K562 (cell line): ENCODE results near the gene C16orf90. TPM values are rescaled to one million over a fixed set of nuclear protein-coding genes. Genes with fewer than 3 reads are reported as not detected.

Experiments
- ATAC-seq: fragments of 200-7000 bp; cut with Tn5 transposase; 3 replicates; pipeline ENCODE4 v1.9.1; 2020; ENCODE audit warnings: moderate library complexity
- BruUV-seq: library from RNA; stranded (reverse); fragments of 400-500 nt; replicated peaks from 2 replicates; lab custom pipeline; 2021; lab: Mats Ljungman, UMichigan
- CTCF ChIA-PET: fragments of 300-600 bp; formaldehyde crosslinking; extraction: SDS; loops from one replicate; lab custom pipeline; 2021; ENCODE audit warnings: low intra/inter-chr PET ratio; lab: Yijun Ruan, JAX
- POLR2A ChIA-PET: fragments of 300-600, 350-650 bp; sonication (Branson Sonifier 250); formaldehyde crosslinking; extraction: SDS; loops from one replicate; lab custom pipeline; 2021; ENCODE audit warnings: antibody characterized with exemption, inconsistent platforms; lab: Yijun Ruan, JAX
- DNase-seq, 4 experiments: peaks; one replicate each; pipeline versions ENCODE4 v3.0.0 to v3.0.0-alpha.2; 2011 to 2018; ENCODE audit warnings: low spot score in 3 of 4, mixed read lengths in 3 of 4; ENCODE audit errors: extremely low read depth in 1 of 4
- FAIRE-seq: peaks from 2 replicates; lab custom pipeline; 2011; peaks lifted over from hg19 to GRCh38; lab: Jason Lieb, UNC
- H2AFZ ChIP-seq: 2 replicates; pipeline ENCODE4 v1.6.0; 2011; ENCODE audit warnings: low read depth, low read length, control low read depth, inconsistent platforms
- H3K27ac ChIP-seq: fragments of 200-600 bp; 3 replicates; pipeline ENCODE4 v1.8.0; 2011; ENCODE audit warnings: low read depth, mild to moderate bottlenecking, control low read depth, inconsistent platforms, low read length, moderate library complexity, mixed read lengths; ENCODE audit errors: extremely low read depth
- H3K27me3 ChIP-seq, 2 experiments: fragments of 300-600 bp in 1 of 2; 2 replicates in 1 of 2; 3 replicates in 1 of 2; pipeline versions ENCODE4 v1.6.0 to v1.8.0; 2011; ENCODE audit warnings: inconsistent platforms in 2 of 2, low read length in 2 of 2, mild to moderate bottlenecking in 1 of 2, mixed read lengths in 1 of 2, moderate library complexity in 1 of 2; ENCODE audit not compliant: control insufficient read depth in 2 of 2, insufficient read depth in 2 of 2
- H3K36me3 ChIP-seq: fragments of 300-600 bp; 3 replicates; pipeline ENCODE4 v1.8.0; 2011; ENCODE audit warnings: mild to moderate bottlenecking, low read length, inconsistent platforms; ENCODE audit not compliant: control insufficient read depth, insufficient read depth
- H3K4me1 ChIP-seq, 2 experiments: fragments of 200-600 bp in 1 of 2; replicated peaks in 1 of 2; 2 replicates in 1 of 2; 3 replicates in 1 of 2; pipeline versions ENCODE4 v1.5.1 to v1.8.0; 2011; ENCODE audit warnings: inconsistent platforms in 2 of 2, low read length in 2 of 2, mild to moderate bottlenecking in 1 of 2, mixed read lengths in 1 of 2, moderate library complexity in 1 of 2; ENCODE audit not compliant: control insufficient read depth in 2 of 2, insufficient read depth in 2 of 2
- H3K4me2 ChIP-seq: 2 replicates; pipeline ENCODE4 v1.6.1; 2011; ENCODE audit warnings: low read length, control low read depth, inconsistent platforms, mixed read lengths; ENCODE audit not compliant: insufficient read depth
- H3K4me3 ChIP-seq: fragments of 200-600 bp; sonication (generic), shearing (Covaris generic); 2 replicates; pipeline ENCODE4 v1.5.1; 2016; ENCODE audit warnings: control low read depth, inconsistent platforms
- H3K79me2 ChIP-seq: fragments of 200-600 bp; 3 replicates; pipeline ENCODE4 v1.8.0; 2011; ENCODE audit warnings: low read length, inconsistent platforms; ENCODE audit not compliant: control insufficient read depth, insufficient read depth
- H3K9ac ChIP-seq, 2 experiments: 2 replicates each; pipeline versions ENCODE4 v1.6.0 to v1.6.1; 2011; ENCODE audit warnings: low read depth in 2 of 2, low read length in 2 of 2, control low read depth in 1 of 2, inconsistent platforms in 1 of 2, mild to moderate bottlenecking in 1 of 2, mixed read lengths in 1 of 2; ENCODE audit not compliant: insufficient read depth in 1 of 2
- H3K9me1 ChIP-seq: one replicate; pipeline ENCODE4 v1.6.0; 2011; ENCODE audit warnings: inconsistent platforms, mild to moderate bottlenecking, low read length, moderate library complexity; ENCODE audit not compliant: control insufficient read depth, insufficient read depth
- H3K9me3 ChIP-seq: replicated peaks from 2 replicates; pipeline ENCODE4 v1.5.1; 2011; ENCODE audit warnings: low read depth, low read length, inconsistent platforms; ENCODE audit not compliant: control insufficient read depth, insufficient read depth
- H4K20me1 ChIP-seq: replicated peaks from 2 replicates; pipeline ENCODE4 v1.6.1; 2011; ENCODE audit warnings: low read length, inconsistent platforms, mixed read lengths; ENCODE audit not compliant: control insufficient read depth, insufficient read depth
- ELF2 ChIP-seq: fragments of 250-450 bp; sonication (Bioruptor Pico); IDR thresholded peaks from 2 replicates; pipeline ENCODE4 v1.5.0; 2021; ENCODE audit warnings: mild to moderate bottlenecking
- FOXA1 ChIP-seq: fragments of 450-650 bp; IDR thresholded peaks from 2 replicates; pipeline ENCODE4 v1.6.1; 2016; ENCODE audit warnings: mild to moderate bottlenecking, borderline replicate concordance
- POLR2G ChIP-seq: fragments of 200-400 bp; formaldehyde crosslinking; IDR thresholded peaks from 2 replicates; pipeline ENCODE4 v1.6.1; 2017; ENCODE audit warnings: low read depth, mild to moderate bottlenecking, antibody characterized with exemption, low read length, moderate library complexity
- TBP ChIP-seq: optimal IDR thresholded peaks from 2 replicates; pipeline ENCODE3; 2011; ENCODE audit warnings: low read depth, low read length, improper control_type of control experiment
- WGBS: fragments of 100-300 bp; shearing (Covaris generic); methylation state at CpG from one replicate; pipeline ENCODE4 v1.1.6; 2016; ENCODE audit warnings: low coverage, mixed read lengths; ENCODE audit not compliant: insufficient coverage; ENCODE audit errors: missing lambda C conversion rate; 5-methylcytosine and 5-hydroxymethylcytosine counted together
- in situ Hi-C: fragments of 300-500 bp; cut with MboI; formaldehyde crosslinking; loops from 4 replicates; pipeline ENCODE4 v1.15.0; 2018; ENCODE audit warnings: inconsistent platforms, mixed read lengths
- intact Hi-C: fragments of 100-400 bp; cut with micrococcal nuclease; formaldehyde crosslinking; loops from 2 replicates; pipeline ENCODE4 v1.14.2; 2022
- polyA plus RNA-seq, 8 experiments: library from polyadenylated mRNA; depleted of rRNA in 4 of 8; stranded (reverse) in 5 of 8; unstranded in 3 of 8; fragments of >200 nt; fragmentation: Nextera tagmentation in 2 of 8; fragmentation: Illumina TruSeq in 1 of 8; extraction: Ambion mirVana in 2 of 8; extraction: Trizol in 1 of 8; gene quantifications; 2 replicates each; pipeline versions ENCODE4 v1.2.1 to v1.2.3, GENCODE V29; 2011 to 2014; ENCODE audit warnings: inconsistent platforms in 1 of 8, missing spikeins in 1 of 8
- total RNA-seq, 7 experiments: library from RNA; depleted of rRNA in 6 of 7; stranded (reverse); fragments of >200 nt in 6 of 7; fragmentation: Illumina TruSeq in 2 of 7; extraction: Trizol in 2 of 7; gene quantifications; 2 replicates each; pipeline versions ENCODE4 v1.2.1 to v1.2.3, GENCODE V29; 2011 to 2021; ENCODE audit warnings: low replicate concordance in 1 of 7
- TF ChIP-seq, protein P1 (sequence below): fragments of 450-650 bp; IDR thresholded peaks from 2 replicates; pipeline ENCODE4 v1.6.1; 2016; ENCODE audit warnings: mild to moderate bottlenecking
- TF ChIP-seq, protein P2 (sequence below): sonication (generic); formaldehyde crosslinking; IDR thresholded peaks from 2 replicates; pipeline ENCODE4 v1.8.1; 2022; ENCODE audit warnings: missing genetic modification reagents

Gene C16orf90
- total and polyA plus RNA-seq, 9 of the 15 experiments (the other 6 are each of a cell fraction or from before 2014, with no cell fraction given) = not detected

DNA sequence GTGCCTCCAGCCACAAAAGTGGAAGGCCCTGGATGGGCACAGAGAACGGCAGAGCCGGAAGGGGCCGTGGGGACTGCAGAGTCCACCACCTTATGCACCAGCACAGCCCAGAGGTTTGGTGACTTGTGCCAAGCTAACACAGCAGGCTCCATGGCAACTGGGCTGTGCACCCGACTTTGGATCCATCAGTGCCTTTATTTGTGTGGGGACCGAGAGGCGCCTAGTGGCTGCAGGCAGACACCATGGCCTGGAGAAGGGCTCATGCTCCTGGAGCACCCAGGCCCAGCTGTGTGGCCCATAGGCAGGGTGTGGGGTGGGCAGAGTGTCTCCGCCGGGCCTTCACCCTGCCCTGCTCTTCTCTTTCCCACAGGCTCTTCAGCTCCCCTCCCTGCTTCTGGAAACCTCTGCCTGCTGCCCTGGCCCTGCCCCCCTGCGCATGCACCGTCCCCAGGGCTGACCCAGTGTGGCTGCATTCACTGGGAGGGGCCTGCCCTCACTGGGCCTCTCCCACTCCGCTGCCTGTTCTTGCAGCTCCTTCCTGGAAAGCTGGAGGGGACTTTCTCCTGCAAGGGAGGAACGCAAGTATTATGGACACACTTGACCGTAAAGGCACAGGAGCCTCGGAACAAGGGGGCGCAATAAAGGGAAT, 10.1 kb downstream of the C16orf90 start:
- H3K27me3 ChIP-seq = no peaks in the 10 kb centered on the region
- peaks cover 55% of the 10 kb centered on the region for H3K36me3 ChIP-seq
- 74% methylated on average over 8 of the region's 15 CpGs for WGBS
- ChIA-PET CTCF (no interaction called here), POLR2A (no interaction called here)
- peaks cover 7 to 47% of the 10 kb centered on the region in 2 experiments; a peak in 4 of 5 replicates for H3K4me1 ChIP-seq
- no peak for FAIRE-seq
- H3K4me3 ChIP-seq = no peak overlapping the region
- H3K79me2 ChIP-seq = no peaks in the 10 kb centered on the region
- DNase-seq = no peak
- no peak for ATAC-seq
- H3K9me1 ChIP-seq = peaks cover 7% of the 10 kb centered on the region
- H3K9me3 ChIP-seq = no peaks in the 10 kb centered on the region
- no peak overlapping the region for H3K4me2 ChIP-seq
- H2AFZ ChIP-seq = no peak overlapping the region
- TF ChIP-seq ELF2 (CRISPR knock-in tag) (no peak), FOXA1 (no peak), POLR2G (peak; percentile 6; the same call in 1 of the 2 replicates), TBP (no peak)
- TF ChIP-seq, protein P1, sequence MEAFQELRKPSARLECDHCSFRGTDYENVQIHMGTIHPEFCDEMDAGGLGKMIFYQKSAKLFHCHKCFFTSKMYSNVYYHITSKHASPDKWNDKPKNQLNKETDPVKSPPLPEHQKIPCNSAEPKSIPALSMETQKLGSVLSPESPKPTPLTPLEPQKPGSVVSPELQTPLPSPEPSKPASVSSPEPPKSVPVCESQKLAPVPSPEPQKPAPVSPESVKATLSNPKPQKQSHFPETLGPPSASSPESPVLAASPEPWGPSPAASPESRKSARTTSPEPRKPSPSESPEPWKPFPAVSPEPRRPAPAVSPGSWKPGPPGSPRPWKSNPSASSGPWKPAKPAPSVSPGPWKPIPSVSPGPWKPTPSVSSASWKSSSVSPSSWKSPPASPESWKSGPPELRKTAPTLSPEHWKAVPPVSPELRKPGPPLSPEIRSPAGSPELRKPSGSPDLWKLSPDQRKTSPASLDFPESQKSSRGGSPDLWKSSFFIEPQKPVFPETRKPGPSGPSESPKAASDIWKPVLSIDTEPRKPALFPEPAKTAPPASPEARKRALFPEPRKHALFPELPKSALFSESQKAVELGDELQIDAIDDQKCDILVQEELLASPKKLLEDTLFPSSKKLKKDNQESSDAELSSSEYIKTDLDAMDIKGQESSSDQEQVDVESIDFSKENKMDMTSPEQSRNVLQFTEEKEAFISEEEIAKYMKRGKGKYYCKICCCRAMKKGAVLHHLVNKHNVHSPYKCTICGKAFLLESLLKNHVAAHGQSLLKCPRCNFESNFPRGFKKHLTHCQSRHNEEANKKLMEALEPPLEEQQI = no peak
- TF ChIP-seq, protein P2, sequence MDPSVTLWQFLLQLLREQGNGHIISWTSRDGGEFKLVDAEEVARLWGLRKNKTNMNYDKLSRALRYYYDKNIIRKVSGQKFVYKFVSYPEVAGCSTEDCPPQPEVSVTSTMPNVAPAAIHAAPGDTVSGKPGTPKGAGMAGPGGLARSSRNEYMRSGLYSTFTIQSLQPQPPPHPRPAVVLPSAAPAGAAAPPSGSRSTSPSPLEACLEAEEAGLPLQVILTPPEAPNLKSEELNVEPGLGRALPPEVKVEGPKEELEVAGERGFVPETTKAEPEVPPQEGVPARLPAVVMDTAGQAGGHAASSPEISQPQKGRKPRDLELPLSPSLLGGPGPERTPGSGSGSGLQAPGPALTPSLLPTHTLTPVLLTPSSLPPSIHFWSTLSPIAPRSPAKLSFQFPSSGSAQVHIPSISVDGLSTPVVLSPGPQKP (CRISPR knock-in tag) = no peak
- H4K20me1 ChIP-seq = no peaks in the 10 kb centered on the region; the same call in 1 of the 2 replicates
- intact Hi-C loops = no loop called here
- TSS peak; percentile 18 for BruUV-seq
- in situ Hi-C loops = no loop called here
- no peak overlapping the region for H3K9ac ChIP-seq
- H3K27ac ChIP-seq = no peak overlapping the region
